Prostate gland (tissue), 2 donors: Measurements from ENCODE around the gene ANKS1B. TPM values are rescaled to one million over a fixed set of nuclear protein-coding genes. Genes with fewer than 3 reads are reported as not detected.

Source experiments
- DNase-seq: peaks from one replicate; pipeline ENCODE4 v3.0.0-alpha.2; 2019; ENCODE audit warnings: low spot score
- H3K27ac ChIP-seq, 2 donors: fragments of 200-600 bp; sonication (generic); 2 replicates each; pipeline ENCODE4 v1.5.1; 2017 to 2019
- H3K27me3 ChIP-seq: fragments of 200-600 bp; sonication (generic); replicated peaks from 2 replicates; pipeline ENCODE4 v1.5.1; 2019; ENCODE audit not compliant: insufficient read depth
- H3K36me3 ChIP-seq, 2 donors: fragments of 200-600 bp; sonication (generic); 1 replicate in 1 of 2; 2 replicates in 1 of 2; pipeline versions ENCODE4 v1.5.1 to v1.8.1; 2017 to 2019
- H3K4me1 ChIP-seq: fragments of 200-600 bp; sonication (generic); replicated peaks from 2 replicates; pipeline ENCODE4 v1.5.1; 2019
- H3K4me3 ChIP-seq, 2 donors: fragments of 200-600 bp; sonication (generic); 2 replicates each; pipeline ENCODE4 v1.5.1; 2017 to 2019
- H3K9me3 ChIP-seq: fragments of 200-600 bp; sonication (generic); 2 replicates; pipeline ENCODE4 v1.5.1; 2017
- POLR2A ChIP-seq: fragments of 450-650 bp; IDR thresholded peaks from one replicate; pipeline ENCODE4 v1.6.1; 2016; ENCODE audit warnings: antibody characterized with exemption, mild to moderate bottlenecking
- POLR2AphosphoS5 ChIP-seq: sonication (generic); formaldehyde crosslinking; IDR thresholded peaks from one replicate; pipeline ENCODE4 v1.6.1; 2017; ENCODE audit warnings: antibody characterized with exemption
- WGBS: methylation state at CpG from one replicate; pipeline ENCODE4 v1.1.5; 2018; 5-methylcytosine and 5-hydroxymethylcytosine counted together
- intact Hi-C: fragments of 100-400 bp; cut with DNase I; formaldehyde crosslinking; loops from one replicate; pipeline ENCODE4 v1.14.2; 2022
- total RNA-seq, 2 donors: library from RNA; depleted of rRNA; stranded (reverse); fragments of >200 nt; gene quantifications; one replicate each; pipeline ENCODE4 v1.1.0, GENCODE V29; 2016
- TF ChIP-seq, protein P1 (sequence below), 4 experiments: fragments of 200-600 bp in 2 of 4; fragments of 450-650 bp in 2 of 4; sonication (generic) in 2 of 4; IDR thresholded peaks; 1 replicate in 3 of 4; 2 replicates in 1 of 4; pipeline ENCODE4 v1.5.1; 2016 to 2019; ENCODE audit warnings: antibody characterized with exemption in 4 of 4, mild to moderate bottlenecking in 2 of 4, moderate library complexity in 2 of 4

ANKS1B gene
- total RNA-seq, 2 donors from 2014 or later, result 13.0 to 17.4 TPM

DNA sequence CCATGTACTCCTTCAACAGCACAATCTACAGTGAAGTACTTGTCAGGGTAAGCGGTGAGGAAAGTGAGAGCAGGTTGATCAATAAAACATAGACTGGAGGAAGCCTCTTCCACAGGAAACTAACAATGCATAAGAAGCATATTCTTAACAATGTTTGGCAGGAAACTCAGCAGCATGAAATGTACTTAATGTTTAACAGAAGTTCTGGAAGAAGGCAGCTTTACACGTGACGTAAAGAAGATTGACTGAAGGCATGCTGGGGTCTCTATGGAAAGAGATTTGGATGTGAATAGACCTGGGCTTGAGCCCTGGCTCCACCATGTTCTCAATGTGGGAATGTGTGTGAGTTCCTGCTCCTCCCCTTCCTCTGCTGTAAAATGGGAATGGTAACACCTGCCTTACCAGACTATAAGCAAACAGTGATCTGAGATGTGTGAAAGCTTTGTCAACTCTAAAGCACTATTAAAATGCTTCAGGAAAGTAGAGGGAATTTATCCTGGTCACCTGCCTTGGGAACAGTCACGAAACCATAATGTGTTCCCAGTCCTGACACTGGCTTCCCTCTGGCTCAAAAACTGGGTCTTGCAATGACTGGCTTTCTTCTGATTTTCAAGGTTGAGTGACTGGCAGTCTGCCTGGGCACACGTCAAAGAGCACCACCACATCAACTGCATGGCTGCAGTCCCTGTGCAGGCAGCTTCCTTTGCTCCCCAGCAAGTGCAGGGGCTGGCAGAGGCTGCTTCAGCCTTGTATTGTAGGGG is 955.0 kb downstream of the ANKS1B start:
- intact Hi-C loops, result no loop called here
- WGBS, result 46% methylated on average over 5 of the region's 5 CpGs

DNA sequence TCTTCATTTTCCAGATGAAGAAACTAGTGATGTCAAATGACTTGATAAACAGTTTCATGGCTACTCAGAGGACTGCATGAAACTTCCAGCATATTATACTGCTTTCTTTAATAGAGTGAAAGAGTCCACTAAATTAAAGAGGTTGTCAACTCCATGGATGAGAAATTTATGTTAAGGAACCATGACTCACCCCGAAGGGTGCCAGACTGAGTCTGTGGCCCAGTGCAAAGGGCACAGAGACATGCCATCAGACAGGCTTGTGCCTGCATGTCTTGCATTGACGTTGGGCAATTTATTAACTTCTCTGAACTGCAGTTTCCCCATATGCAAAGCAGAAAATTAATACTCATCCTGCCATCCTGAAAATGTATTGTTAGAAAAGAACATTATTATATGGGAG is 957.3 kb downstream of the ANKS1B start:
- 17% methylated on average over 2 of the region's 2 CpGs for WGBS
- DNase-seq, result no peak
- intact Hi-C loops, result no loop called here
- Histone ChIP-seq H3K27ac (no peak overlapping the region), H3K27me3 (no peaks in the 10 kb centered on the region), H3K4me1 (no peaks in the 10 kb centered on the region), H3K9me3 (no peaks in the 10 kb centered on the region), H3K36me3 (no peaks in the 10 kb centered on the region), H3K4me3 (no peak overlapping the region)
- TF ChIP-seq POLR2AphosphoS5 (no peak), POLR2A (no peak)
- TF ChIP-seq, protein P1, sequence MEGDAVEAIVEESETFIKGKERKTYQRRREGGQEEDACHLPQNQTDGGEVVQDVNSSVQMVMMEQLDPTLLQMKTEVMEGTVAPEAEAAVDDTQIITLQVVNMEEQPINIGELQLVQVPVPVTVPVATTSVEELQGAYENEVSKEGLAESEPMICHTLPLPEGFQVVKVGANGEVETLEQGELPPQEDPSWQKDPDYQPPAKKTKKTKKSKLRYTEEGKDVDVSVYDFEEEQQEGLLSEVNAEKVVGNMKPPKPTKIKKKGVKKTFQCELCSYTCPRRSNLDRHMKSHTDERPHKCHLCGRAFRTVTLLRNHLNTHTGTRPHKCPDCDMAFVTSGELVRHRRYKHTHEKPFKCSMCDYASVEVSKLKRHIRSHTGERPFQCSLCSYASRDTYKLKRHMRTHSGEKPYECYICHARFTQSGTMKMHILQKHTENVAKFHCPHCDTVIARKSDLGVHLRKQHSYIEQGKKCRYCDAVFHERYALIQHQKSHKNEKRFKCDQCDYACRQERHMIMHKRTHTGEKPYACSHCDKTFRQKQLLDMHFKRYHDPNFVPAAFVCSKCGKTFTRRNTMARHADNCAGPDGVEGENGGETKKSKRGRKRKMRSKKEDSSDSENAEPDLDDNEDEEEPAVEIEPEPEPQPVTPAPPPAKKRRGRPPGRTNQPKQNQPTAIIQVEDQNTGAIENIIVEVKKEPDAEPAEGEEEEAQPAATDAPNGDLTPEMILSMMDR (IDR thresholded peaks at IDR 0.05), result no peak

More for the DNA sequence above, 955.0 kb downstream of the ANKS1B start:
- no peaks in the 10 kb centered on the region for H3K4me1 ChIP-seq
- TF ChIP-seq POLR2A (no peak), POLR2AphosphoS5 (peak; percentile 45)
- TF ChIP-seq, protein P1 (IDR thresholded peaks at IDR 0.05), result no peak
- no peak for DNase-seq
- no peaks in the 10 kb centered on the region for H3K27me3 ChIP-seq
- H3K9me3 ChIP-seq, result no peaks in the 10 kb centered on the region
- H3K36me3 ChIP-seq, result no peaks in the 10 kb centered on the region
- no peak overlapping the region for H3K4me3 ChIP-seq
- H3K27ac ChIP-seq, result no peak overlapping the region

DNA sequence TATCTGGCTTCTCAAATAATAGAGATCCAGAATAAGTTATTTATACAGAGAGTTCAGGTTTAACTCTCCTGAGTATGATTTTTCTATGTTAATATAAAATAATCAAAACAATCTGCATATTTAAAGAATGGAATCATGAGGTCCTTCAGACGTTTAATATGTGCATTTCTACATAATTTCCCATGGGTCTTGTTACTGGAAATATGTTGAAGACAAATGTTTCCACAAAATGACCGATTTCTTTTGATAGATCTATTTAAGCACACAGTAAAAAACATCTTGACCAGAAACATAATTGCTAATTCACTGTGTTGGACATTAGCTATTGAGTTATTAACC is 957.7 kb downstream of the ANKS1B start:
- intact Hi-C loops, result no loop called here
- WGBS, result 53% methylated on average over 2 of the region's 2 CpGs

DNA sequence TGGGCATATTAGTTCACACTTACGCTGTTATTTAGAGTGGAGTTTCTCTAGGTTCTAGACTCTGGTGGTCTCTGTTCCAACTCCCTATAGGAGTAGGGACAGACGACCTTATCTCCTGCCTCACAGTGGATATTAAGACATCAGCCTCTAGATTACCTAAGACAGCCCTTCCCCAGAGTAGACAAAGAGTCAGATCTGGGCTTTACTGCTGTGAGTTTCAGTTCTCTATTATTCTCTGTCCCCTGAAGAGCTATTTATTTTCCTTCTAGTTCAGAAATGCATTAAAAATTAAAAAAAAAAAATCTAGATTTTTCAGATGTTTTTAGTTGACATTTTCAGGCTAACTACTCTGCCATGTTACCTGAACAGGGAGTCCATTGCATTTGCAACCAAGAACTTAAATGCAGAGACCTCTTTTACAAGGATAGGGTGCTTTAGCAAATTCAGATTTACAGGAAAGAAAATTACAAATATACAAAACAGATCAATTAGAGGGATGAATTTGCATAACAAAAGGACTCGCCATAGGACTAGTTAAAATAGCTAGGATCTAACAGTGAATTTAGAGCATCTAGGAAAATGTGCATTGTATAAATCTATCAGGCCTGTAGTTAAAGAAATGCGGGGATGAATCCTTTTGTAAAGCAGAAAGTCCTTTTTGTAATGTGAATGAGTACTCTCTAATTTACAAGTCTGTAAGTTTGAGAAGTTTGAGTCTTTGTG is 958.2 kb downstream of the ANKS1B start:
- Histone ChIP-seq H3K9me3 (no peaks in the 10 kb centered on the region), H3K27ac (no peak overlapping the region), H3K4me3 (no peak overlapping the region), H3K27me3 (no peaks in the 10 kb centered on the region), H3K36me3 (no peaks in the 10 kb centered on the region), H3K4me1 (no peaks in the 10 kb centered on the region)
- 81% methylated on average over 4 of the region's 4 CpGs for WGBS
- TF ChIP-seq POLR2A, result no peak
- TF ChIP-seq POLR2AphosphoS5, result no peak
- TF ChIP-seq, protein P1 (IDR thresholded peaks at IDR 0.05), result no peak
- DNase-seq, result no peak
- intact Hi-C loops, result no loop called here

More for the DNA sequence above, 957.7 kb downstream of the ANKS1B start:
- H3K9me3 ChIP-seq, result no peaks in the 10 kb centered on the region
- H3K4me3 ChIP-seq, result no peak overlapping the region
- no peak overlapping the region for H3K27ac ChIP-seq
- H3K4me1 ChIP-seq, result no peaks in the 10 kb centered on the region
- H3K27me3 ChIP-seq, result no peaks in the 10 kb centered on the region
- no peak for DNase-seq
- TF ChIP-seq POLR2A (no peak), POLR2AphosphoS5 (no peak)
- TF ChIP-seq, protein P1 (IDR thresholded peaks at IDR 0.05), result no peak
- no peaks in the 10 kb centered on the region for H3K36me3 ChIP-seq
